GDM1 (cell line): ENCODE measurements around the gene CAPN13.

ENCODE experiments used
- DNase-seq: peaks from one replicate; lab custom pipeline; 2025; lab: John Stamatoyannopoulos, UW

CAPN13 gene

GRCh38 chr2:30764021-30764800 is 43.0 kb downstream of the CAPN13 start:
- no peak for DNase-seq

DNA sequence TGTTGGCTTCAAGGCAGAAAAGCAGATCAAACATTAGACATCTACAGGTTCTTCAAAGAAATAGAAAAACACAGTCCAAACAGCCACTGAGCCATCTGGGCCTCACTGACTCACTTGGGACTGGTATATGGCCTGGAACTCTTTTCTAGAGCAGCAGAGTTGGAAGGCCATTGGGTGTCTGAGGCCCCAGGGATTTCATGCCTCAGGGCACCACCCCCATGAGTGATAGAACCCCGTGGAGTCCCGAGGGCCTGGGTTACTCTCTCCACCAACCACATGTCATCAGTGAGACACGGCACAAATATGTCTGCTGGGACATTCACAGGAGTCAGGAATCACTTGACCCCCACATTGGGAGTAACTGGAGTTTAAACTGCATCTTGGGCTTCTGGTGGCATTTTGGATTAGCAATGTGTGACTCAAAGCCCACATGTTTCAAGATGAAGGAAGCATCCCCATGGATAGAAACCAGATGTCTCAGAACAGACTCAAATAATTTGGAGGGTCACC is 44.0 kb downstream of the CAPN13 start:
- no peak for DNase-seq

DNA sequence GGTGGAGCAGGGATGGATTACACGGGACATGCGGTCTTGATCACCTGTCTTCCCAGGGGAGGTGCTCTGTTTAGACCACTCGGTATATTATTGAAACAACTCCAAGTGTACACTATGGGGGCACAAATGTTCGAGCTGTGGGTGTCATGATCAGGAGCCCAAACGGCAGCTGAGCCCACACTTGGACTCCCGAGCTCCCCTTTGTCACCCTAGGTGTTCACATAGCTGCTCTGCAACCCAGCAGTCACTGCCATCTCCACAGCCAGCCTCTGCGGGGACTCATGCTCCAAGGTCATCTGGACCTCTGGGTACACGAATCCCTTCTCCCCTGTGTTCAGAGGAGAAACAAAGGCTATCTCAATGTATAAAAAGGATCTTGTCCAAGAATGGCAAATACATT is 46.0 kb downstream of the CAPN13 start:
- no peak for DNase-seq

- no peak for DNase-seq
Measured at GRCh38 chr2:30759481-30759880, 47.8 kb downstream of the CAPN13 start.

DNA sequence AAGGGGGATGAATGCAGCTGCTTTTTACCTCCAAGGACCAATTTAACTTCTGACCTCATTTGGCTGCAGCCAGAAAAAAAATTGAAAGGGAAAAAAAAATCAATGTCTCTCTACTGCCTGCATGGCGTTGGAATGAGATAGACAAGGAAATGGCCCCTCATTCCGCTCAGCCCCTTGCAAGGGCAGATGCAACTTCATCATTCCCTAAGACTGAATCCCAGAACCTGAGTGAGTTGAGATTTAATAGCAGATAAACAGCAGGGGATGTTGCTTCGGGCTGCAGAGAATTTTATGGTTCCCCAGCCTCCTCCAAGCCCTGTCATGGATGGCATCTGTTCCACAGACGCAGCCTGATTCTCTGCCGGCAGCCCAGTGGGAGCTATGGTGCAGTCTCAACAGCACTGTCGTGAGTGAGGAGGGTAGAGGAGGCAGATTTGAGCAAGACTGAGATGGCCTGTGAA is 49.0 kb downstream of the CAPN13 start:
- DNase-seq, result no peak

- DNase-seq, result no peak
Measured at GRCh38 chr2:30757749-30758148, 49.5 kb downstream of the CAPN13 start.

GRCh38 chr2:30756971-30757370 is 50.3 kb downstream of the CAPN13 start:
- no peak for DNase-seq

GRCh38 chr2:30756051-30756719 is 51.1 kb downstream of the CAPN13 start:
- DNase-seq, result no peak

DNA sequence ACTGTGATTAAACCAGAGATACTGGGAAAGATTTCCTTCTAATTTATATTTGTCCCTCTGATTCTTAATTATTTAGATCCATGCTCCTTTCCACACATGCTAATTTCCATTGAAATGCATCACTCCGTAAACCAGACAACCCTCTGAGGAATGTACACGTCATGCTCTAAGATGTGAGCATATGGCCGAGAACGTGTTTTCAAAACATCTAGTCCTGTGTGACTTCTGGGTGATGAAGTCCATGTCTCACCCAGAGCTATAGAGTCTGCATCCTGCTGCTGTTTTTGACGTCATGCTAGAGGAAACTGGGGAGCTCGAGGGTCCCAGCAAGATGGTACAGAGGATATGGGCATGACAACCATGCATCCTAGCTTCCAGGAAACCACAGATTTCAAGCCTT is 53.6 kb downstream of the CAPN13 start:
- no peak for DNase-seq

DNA sequence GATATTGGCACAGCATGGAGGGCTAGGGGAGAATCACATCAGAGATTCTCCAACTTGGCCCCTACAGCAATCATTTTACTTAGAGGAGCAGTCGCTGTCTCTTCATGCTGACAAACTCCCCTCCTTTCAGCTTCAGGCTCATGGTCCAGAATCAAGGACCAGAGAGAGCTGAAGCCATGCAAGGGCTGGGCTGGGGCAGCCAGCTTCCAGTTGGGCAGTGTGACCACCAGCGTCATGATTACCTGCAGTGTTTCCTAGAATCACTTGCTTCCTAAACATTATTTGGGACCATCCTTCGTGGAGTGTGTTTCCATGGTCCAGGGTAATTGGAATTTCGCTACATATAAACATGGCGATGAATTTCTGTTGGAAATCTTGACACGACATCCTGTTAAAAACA is 54.4 kb downstream of the CAPN13 start:
- no peak for DNase-seq

DNA sequence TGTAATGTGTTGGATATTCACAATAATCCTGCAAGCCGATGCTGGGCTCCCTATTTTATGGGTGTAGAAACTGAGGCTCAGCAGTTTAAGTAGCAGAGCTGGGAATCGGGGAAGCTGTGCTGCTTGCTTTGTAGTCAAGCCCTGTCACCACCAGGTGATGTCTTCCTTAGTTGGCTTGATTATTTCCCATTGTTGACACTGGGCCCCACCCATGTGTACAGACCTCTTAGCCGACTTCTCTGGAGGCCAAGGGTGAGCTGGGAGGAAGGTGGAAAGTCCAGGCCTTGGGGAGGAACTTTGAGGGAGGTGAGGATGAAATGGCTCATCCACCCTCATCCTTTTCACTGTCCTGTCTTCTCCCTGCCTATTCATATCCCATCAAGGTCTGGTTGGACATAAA is 60.0 kb downstream of the CAPN13 start:
- DNase-seq, result no peak

DNA sequence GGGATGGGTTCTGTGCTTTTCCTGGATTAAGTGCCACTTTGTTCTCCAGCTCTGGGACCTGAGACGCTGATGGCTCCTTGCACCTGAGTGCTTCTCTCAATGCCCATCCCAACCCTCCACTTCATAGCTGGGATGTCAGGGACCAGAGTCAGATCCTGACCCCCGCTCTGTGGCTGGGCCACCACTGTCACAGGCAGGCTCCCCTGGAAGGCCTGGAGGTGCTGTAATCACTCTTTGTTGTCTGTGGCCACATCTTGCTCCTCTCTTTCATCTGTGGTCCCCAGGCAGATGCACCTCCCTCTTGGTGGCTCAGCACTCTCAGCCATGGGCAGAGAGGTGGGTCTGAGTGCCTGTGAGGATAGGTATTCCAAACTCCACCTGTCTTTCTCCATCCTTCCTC is 62.4 kb downstream of the CAPN13 start:
- DNase-seq, result no peak

GRCh38 chr2:30741576-30741975 is 65.7 kb downstream of the CAPN13 start:
- no peak for DNase-seq

DNA sequence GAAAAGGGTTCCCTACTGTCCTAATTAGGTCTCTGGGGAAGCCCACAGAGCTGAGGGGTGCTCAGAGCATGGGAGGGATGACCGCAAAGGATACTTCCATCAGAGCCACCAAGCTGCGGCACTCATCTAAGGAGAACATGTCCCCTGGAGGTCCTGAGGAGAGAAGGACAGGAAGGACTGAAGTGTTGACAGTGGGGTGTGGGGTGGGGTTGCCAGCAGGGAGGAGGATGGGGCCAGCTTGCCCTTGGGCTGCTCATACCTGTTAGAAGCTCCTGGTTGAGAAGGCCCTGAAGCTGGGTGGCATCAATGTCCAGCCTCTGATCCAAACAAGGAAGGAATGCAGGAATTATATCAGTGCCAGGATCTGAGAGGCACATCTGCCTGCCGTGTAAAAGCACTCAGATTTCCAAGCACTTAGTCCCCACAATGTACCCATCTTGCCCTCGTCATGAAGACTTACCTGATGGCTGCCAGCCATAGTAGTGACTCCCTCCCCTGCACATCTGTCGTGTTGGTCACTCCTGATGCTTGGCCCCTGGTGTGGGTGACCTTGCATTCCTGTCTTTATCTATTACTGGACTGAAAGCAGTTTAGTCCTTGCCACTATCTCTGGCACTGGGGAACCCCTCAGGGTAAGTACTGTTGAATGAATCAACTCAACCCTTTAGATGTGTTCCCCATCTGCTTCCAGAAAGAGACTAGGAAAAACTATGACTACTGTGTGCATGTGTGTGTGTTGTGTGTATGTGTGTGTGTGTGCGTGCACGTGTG is 68.9 kb downstream of the CAPN13 start:
- DNase-seq, result no peak

GRCh38 chr2:30737326-30737610 is 70.0 kb downstream of the CAPN13 start:
- no peak for DNase-seq

DNA sequence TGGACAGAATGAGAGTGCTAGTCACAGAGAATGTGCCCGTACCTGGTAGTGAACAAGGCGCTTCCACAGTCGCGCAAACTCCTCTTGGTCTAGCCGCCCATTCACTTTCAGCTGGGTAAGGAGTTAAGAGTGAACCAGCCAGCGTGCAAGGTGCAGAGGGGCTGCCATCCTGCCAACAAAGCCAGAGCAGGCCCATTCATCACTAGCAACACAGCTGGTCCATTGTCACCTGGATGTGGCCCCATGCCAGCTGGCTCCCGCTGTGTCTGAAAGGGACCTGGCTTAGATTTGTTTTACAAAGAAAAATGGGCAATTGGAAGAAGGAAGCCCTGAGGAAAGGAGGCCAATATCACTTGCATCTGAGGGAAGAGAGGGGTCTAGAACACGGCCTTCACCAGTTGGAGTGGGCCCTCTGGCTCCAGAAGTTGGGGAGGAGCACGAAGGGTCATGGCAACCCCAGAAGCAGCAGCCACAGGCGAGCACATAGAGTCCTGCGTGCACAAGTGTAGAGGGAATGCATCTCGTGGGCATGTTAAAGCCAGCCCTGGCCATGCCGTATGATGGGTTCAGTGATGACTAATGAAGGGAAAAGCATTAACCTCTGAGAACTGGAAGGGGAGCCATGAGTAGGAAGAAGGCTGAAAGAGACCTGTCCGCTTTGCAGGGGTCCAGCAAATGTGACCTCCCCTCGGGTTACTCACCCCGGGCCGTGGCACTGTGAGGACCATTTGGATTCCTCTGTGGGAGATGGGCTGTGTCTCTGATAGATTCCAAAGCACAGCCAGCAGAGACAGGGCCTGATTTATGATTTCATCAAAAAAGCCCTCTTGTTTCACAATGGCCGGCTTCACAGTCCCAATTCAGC is 70.6 kb downstream of the CAPN13 start:
- DNase-seq, result no peak

DNA sequence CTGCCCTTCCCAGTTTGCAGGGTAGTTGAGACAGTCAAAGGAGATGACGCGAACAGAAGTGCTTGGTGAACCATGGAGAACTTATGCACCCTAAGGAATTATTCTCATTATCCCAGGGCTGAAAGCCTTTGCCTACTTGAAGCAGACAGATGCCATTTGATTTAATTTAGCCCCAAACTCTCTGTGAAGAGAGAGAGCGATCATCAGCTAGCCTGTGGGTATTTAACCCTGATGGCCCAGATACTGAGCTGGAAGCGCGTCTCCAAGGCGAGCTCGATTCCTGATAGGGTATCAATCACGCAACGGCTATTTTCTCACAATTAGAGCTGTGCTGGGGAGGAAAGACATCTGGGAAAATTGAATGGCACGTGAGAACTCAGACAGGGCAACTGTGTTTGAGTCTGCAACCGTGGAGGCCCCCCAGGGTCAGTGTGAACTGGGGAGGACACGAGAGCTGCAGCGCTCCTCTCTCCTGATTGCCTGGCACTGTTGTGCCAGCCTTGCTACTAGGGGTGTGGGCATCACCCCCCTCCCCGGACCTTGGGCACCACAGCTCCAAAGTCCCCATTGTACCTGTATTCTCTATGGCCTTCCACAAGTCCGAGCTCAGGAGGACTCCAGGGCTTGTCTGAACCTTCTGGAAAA is 73.2 kb downstream of the CAPN13 start:
- no peak for DNase-seq

DNA sequence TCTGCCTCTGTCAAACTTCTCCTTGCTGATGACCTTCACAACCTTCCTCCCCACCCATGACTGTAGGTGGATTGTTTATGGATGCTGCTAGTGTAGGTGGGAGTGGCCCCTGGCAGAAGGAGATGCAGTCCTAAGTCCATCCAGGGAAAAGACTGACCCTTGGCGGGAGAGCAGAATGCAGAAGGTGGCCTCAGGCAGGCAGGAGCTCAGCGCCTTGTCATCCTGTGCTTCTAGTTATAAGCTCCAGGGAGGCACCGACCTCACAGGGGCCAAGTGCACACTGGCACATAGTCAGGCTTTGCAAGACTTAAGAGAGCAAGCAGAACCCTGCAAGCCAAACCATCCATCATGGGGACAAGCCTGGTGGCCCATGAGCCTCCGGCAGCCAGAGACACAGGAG is 74.4 kb downstream of the CAPN13 start:
- DNase-seq, result no peak

- DNase-seq, result no peak
Measured at GRCh38 chr2:30732376-30732775, 74.9 kb downstream of the CAPN13 start.

GRCh38 chr2:30731706-30732105 is 75.5 kb downstream of the CAPN13 start:
- no peak for DNase-seq
